SK-N-SH treated with all-trans-retinoic acid at 6 μM for 48 hours (cell line): Measurements from ENCODE around the gene GPRC5A.

Source experiments
- ATAC-seq: fragments of 200-7000 bp; cut with Tn5 transposase; 3 replicates; pipeline ENCODE4 v1.9.1; 2020; ENCODE audit warnings: mild to moderate bottlenecking, moderate library complexity
- BACH2 ChIP-seq: fragments of 250-450 bp; sonication (Bioruptor Pico); IDR thresholded peaks from 2 replicates; pipeline ENCODE4 v1.9.0; 2021; ENCODE audit warnings: mild to moderate bottlenecking, borderline replicate concordance
- CREB5 ChIP-seq: fragments of 250-450 bp; sonication (Bioruptor Pico); IDR thresholded peaks from 2 replicates; pipeline ENCODE4 v1.5.1; 2020; ENCODE audit warnings: low read depth, mild to moderate bottlenecking, moderate library complexity
- CSDC2 ChIP-seq: fragments of 250-450 bp; sonication (Bioruptor Pico); IDR thresholded peaks from 2 replicates; pipeline ENCODE4 v1.5.0; 2020; ENCODE audit warnings: mild to moderate bottlenecking, moderate library complexity
- CSRNP3 ChIP-seq: fragments of 250-450 bp; sonication (Bioruptor Pico); IDR thresholded peaks from 2 replicates; pipeline ENCODE4 v1.5.1; 2021; ENCODE audit warnings: mild to moderate bottlenecking, moderate library complexity
- ESRRG ChIP-seq: fragments of 250-450 bp; sonication (Bioruptor Pico); IDR thresholded peaks from 2 replicates; pipeline ENCODE4 v1.6.1; 2021; ENCODE audit warnings: mild to moderate bottlenecking
- ISL1 ChIP-seq: fragments of 250-450 bp; sonication (Bioruptor Pico); IDR thresholded peaks from 2 replicates; pipeline ENCODE4 v2.1.2; 2022; ENCODE audit warnings: mild to moderate bottlenecking, moderate library complexity
- OSR1 ChIP-seq: fragments of 250-450 bp; sonication (Bioruptor Pico); IDR thresholded peaks from 2 replicates; pipeline ENCODE4 v1.8.0; 2022; ENCODE audit warnings: moderate library complexity, mild to moderate bottlenecking, inconsistent platforms
- POU6F1 ChIP-seq: fragments of 250-450 bp; sonication (Bioruptor Pico); IDR thresholded peaks from 2 replicates; pipeline ENCODE4 v1.8.0; 2021; ENCODE audit warnings: low read depth, mild to moderate bottlenecking, moderate library complexity, borderline replicate concordance
- PPARA ChIP-seq: fragments of 250-450 bp; sonication (Bioruptor Pico); IDR thresholded peaks from 2 replicates; pipeline ENCODE4 v1.5.0; 2020; ENCODE audit warnings: mild to moderate bottlenecking, borderline replicate concordance
- RARB ChIP-seq: fragments of 250-450 bp; sonication (Bioruptor Pico); IDR thresholded peaks from 2 replicates; pipeline ENCODE4 v1.8.0; 2021; ENCODE audit warnings: mild to moderate bottlenecking, moderate library complexity
- SNAI2 ChIP-seq: fragments of 250-450 bp; sonication (Bioruptor Pico); IDR thresholded peaks from 2 replicates; pipeline ENCODE4 v1.5.0; 2020; ENCODE audit warnings: mild to moderate bottlenecking, moderate library complexity
- TCF4 ChIP-seq: fragments of 250-450 bp; sonication (Bioruptor Pico); IDR thresholded peaks from 2 replicates; pipeline ENCODE4 v1.8.0; 2021; ENCODE audit warnings: mild to moderate bottlenecking, moderate library complexity, borderline replicate concordance
- TOX ChIP-seq: fragments of 250-450 bp; sonication (Bioruptor Pico); IDR thresholded peaks from 2 replicates; pipeline ENCODE4 v1.8.0; 2021; ENCODE audit warnings: mild to moderate bottlenecking, moderate library complexity, borderline replicate concordance
- ZC3H10 ChIP-seq: fragments of 250-450 bp; sonication (Bioruptor Pico); IDR thresholded peaks from 2 replicates; pipeline ENCODE4 v1.5.1; 2021; ENCODE audit warnings: mild to moderate bottlenecking, moderate library complexity
- ZFP3 ChIP-seq: fragments of 250-450 bp; sonication (Bioruptor Pico); IDR thresholded peaks from 2 replicates; pipeline ENCODE4 v1.5.0; 2020; ENCODE audit warnings: mild to moderate bottlenecking, moderate library complexity
- ZFP30 ChIP-seq: fragments of 450-650 bp; formaldehyde crosslinking; IDR thresholded peaks from 2 replicates; pipeline ENCODE4 v1.5.0; 2022; ENCODE audit warnings: mild to moderate bottlenecking, moderate library complexity
- ZNF70 ChIP-seq: fragments of 450-650 bp; formaldehyde crosslinking; IDR thresholded peaks from 2 replicates; pipeline ENCODE4 v1.5.0; 2020; ENCODE audit warnings: mild to moderate bottlenecking, moderate library complexity
- ZNF8 ChIP-seq: fragments of 450-650 bp; formaldehyde crosslinking; IDR thresholded peaks from 2 replicates; pipeline ENCODE4 v1.5.0; 2020; ENCODE audit warnings: mild to moderate bottlenecking, moderate library complexity
- TF ChIP-seq, protein P1 (sequence below): fragments of 250-450 bp; sonication (Bioruptor Pico); IDR thresholded peaks from 2 replicates; pipeline ENCODE4 v1.5.0; 2020; ENCODE audit warnings: mild to moderate bottlenecking, moderate library complexity
- TF ChIP-seq, protein P2 (sequence below): fragments of 250-450 bp; sonication (Bioruptor Pico); IDR thresholded peaks from 2 replicates; pipeline ENCODE4 v1.8.0; 2020; ENCODE audit warnings: mild to moderate bottlenecking, moderate library complexity, borderline replicate concordance

Gene GPRC5A

DNA sequence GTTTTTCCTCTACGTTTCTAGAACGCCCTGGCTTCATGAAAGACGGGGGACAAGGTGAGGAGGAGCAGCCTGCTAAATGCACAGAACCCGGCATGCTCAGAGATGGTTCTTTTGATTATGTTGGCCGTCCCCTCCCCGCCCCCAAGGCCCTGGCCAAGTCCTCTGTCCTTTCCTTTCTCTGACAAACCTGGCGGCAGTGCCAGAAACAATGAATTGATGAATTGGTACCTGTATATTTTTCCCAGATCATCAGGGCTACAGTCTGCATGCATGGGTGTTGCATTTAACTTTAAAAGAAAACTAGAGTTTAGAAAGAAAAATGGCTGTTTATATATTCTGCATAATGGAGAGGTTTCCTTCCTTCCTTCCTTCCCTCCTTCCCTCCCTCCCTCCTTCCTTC is 31.6 kb downstream of the GPRC5A start (continued):
- TF ChIP-seq SNAI2 (CRISPR knock-in tag) (no peak), CSRNP3 (CRISPR knock-in tag) (no peak), BACH2 (CRISPR knock-in tag) (no peak), TOX (no peak)
- TF ChIP-seq, protein P1, sequence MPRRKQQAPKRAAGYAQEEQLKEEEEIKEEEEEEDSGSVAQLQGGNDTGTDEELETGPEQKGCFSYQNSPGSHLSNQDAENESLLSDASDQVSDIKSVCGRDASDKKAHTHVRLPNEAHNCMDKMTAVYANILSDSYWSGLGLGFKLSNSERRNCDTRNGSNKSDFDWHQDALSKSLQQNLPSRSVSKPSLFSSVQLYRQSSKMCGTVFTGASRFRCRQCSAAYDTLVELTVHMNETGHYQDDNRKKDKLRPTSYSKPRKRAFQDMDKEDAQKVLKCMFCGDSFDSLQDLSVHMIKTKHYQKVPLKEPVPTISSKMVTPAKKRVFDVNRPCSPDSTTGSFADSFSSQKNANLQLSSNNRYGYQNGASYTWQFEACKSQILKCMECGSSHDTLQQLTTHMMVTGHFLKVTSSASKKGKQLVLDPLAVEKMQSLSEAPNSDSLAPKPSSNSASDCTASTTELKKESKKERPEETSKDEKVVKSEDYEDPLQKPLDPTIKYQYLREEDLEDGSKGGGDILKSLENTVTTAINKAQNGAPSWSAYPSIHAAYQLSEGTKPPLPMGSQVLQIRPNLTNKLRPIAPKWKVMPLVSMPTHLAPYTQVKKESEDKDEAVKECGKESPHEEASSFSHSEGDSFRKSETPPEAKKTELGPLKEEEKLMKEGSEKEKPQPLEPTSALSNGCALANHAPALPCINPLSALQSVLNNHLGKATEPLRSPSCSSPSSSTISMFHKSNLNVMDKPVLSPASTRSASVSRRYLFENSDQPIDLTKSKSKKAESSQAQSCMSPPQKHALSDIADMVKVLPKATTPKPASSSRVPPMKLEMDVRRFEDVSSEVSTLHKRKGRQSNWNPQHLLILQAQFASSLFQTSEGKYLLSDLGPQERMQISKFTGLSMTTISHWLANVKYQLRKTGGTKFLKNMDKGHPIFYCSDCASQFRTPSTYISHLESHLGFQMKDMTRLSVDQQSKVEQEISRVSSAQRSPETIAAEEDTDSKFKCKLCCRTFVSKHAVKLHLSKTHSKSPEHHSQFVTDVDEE (CRISPR knock-in tag) = no peak

GRCh38 chr12:12924169-12924568 is 32.8 kb downstream of the GPRC5A start:
- TF ChIP-seq ESRRG = no peak
- no peak for TF ChIP-seq RARB (CRISPR knock-in tag)
- no peak for TF ChIP-seq ZNF70 (CRISPR knock-in tag)
- no peak for TF ChIP-seq CSDC2
- TF ChIP-seq TOX = no peak
- TF ChIP-seq ISL1 (CRISPR knock-in tag) = no peak
- no peak for TF ChIP-seq SNAI2 (CRISPR knock-in tag)
- no peak for TF ChIP-seq ZC3H10 (CRISPR knock-in tag)
- no peak for TF ChIP-seq ZFP30
- TF ChIP-seq PPARA (CRISPR knock-in tag) = no peak
- TF ChIP-seq ZNF8 = no peak
- TF ChIP-seq TCF4 = no peak
- no peak for ATAC-seq

DNA sequence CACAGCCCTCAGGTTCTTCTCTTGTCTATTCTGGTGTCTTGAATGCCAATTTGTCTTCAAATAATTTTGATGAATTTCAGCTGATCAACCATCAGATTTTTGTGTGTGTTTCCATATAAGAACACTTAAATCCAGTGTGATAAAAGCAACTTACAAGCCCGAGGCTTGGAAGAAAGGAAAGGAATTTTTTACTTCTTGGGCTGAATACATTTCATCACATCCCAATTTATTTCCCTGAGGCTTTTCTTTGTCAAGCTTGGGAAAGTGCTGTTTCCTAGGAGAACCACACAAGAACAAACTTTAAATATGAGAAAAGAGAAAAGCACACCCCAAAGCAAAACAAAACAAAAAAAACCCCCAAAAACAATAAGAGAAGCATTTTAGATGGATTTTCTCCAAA is 34.0 kb downstream of the GPRC5A start:
- ATAC-seq = no peak
- TF ChIP-seq, protein P2, sequence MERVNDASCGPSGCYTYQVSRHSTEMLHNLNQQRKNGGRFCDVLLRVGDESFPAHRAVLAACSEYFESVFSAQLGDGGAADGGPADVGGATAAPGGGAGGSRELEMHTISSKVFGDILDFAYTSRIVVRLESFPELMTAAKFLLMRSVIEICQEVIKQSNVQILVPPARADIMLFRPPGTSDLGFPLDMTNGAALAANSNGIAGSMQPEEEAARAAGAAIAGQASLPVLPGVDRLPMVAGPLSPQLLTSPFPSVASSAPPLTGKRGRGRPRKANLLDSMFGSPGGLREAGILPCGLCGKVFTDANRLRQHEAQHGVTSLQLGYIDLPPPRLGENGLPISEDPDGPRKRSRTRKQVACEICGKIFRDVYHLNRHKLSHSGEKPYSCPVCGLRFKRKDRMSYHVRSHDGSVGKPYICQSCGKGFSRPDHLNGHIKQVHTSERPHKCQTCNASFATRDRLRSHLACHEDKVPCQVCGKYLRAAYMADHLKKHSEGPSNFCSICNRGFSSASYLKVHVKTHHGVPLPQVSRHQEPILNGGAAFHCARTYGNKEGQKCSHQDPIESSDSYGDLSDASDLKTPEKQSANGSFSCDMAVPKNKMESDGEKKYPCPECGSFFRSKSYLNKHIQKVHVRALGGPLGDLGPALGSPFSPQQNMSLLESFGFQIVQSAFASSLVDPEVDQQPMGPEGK = no peak
- TF ChIP-seq CSRNP3 (CRISPR knock-in tag) = no peak
- no peak for TF ChIP-seq SNAI2 (CRISPR knock-in tag)
- TF ChIP-seq ZFP3 = no peak
- no peak for TF ChIP-seq RARB (CRISPR knock-in tag)
- TF ChIP-seq CREB5 (CRISPR knock-in tag) = no peak
- no peak for TF ChIP-seq TOX
- TF ChIP-seq BACH2 (CRISPR knock-in tag) = no peak
- TF ChIP-seq, protein P1 (CRISPR knock-in tag) = no peak
- TF ChIP-seq OSR1 = no peak
- no peak for TF ChIP-seq POU6F1 (CRISPR knock-in tag)
